ENCODE results near the gene KIF5C. TPM values are rescaled to one million over a fixed set of nuclear protein-coding genes. Genes with fewer than 3 reads are reported as not detected.
A peak's percentile ranks its signal among the peaks of the same experiment; 100 is the strongest.

The KIF5C gene
- total RNA-seq, 1 donor from 2014 or later: 13.3 TPM

- intact Hi-C loops (cut with DNase I): no loop called here
- Histone ChIP-seq H3K36me3 (no peaks in the 10 kb centered on the region), H3K9me3 (no peaks in the 10 kb centered on the region), H3K27me3 (no peaks in the 10 kb centered on the region), H3K4me3 (no peak overlapping the region), H3K27ac (no peak overlapping the region), H3K4me1 (peaks cover 11% of the 10 kb centered on the region)
- no peak for DNase-seq (ENCODE audit: extremely low spot score in 2 of 2)
- TF ChIP-seq POLR2AphosphoS5 (IDR thresholded peaks at IDR 0.05; ENCODE audit: insufficient read depth in 1 of 2, low read depth in 1 of 2): no peak
- no peak for TF ChIP-seq CTCF (IDR thresholded peaks at IDR 0.05)
- no peak for TF ChIP-seq POLR2A (IDR thresholded peaks at IDR 0.05)
These were observed 162.8 kb downstream of the KIF5C start for GRCh38 chr2:149037851-149038250.

GRCh38 chr2:149038442-149039212 lies 163.6 kb downstream of the KIF5C start, which contains the start of gene LYPD6B:
TSS of gene LYPD6B (plus strand) at chr2:149038699. CDS start at chr2:149130949, 92,250 bp downstream.
- Histone ChIP-seq H3K27me3 (no peaks in the 10 kb centered on the region), H3K4me1 (peaks cover 11% of the 10 kb centered on the region), H3K36me3 (no peaks in the 10 kb centered on the region), H3K4me3 (peak within 1 kb of the TSS; percentile 42 to 47), H3K27ac (no peak within 1 kb of the TSS), H3K9me3 (no peaks in the 10 kb centered on the region)
- TF ChIP-seq POLR2A (IDR thresholded peaks at IDR 0.05) (no peak), POLR2AphosphoS5 (IDR thresholded peaks at IDR 0.05; ENCODE audit: insufficient read depth in 1 of 2, low read depth in 1 of 2) (no peak), CTCF (IDR thresholded peaks at IDR 0.05) (no peak)
- intact Hi-C loops (cut with DNase I): no loop called here
- no peak for DNase-seq (ENCODE audit: extremely low spot score in 2 of 2)

- DNase-seq (ENCODE audit: extremely low spot score in 2 of 2): no peak
- no peaks in the 10 kb centered on the region for H3K9me3 ChIP-seq
- H3K27me3 ChIP-seq: no peaks in the 10 kb centered on the region
- intact Hi-C loops (cut with DNase I): no loop called here
- peaks cover 11% of the 10 kb centered on the region for H3K4me1 ChIP-seq
- H3K27ac ChIP-seq: no peak overlapping the region
- H3K4me3 ChIP-seq: peak overlapping the region; percentile 42 to 47
- no peaks in the 10 kb centered on the region for H3K36me3 ChIP-seq
- TF ChIP-seq POLR2AphosphoS5 (IDR thresholded peaks at IDR 0.05; ENCODE audit: insufficient read depth in 1 of 2, low read depth in 1 of 2) (no peak), POLR2A (IDR thresholded peaks at IDR 0.05) (no peak), CTCF (IDR thresholded peaks at IDR 0.05) (no peak)
These were observed 164.2 kb downstream of the KIF5C start for GRCh38 chr2:149039213-149039724.

GRCh38 chr2:149040451-149040850 lies 165.4 kb downstream of the KIF5C start:
- no peak for DNase-seq (ENCODE audit: extremely low spot score in 2 of 2)
- no peak overlapping the region for H3K27ac ChIP-seq
- intact Hi-C loops (cut with DNase I): no loop called here
- no peaks in the 10 kb centered on the region for H3K36me3 ChIP-seq
- H3K9me3 ChIP-seq: no peaks in the 10 kb centered on the region
- no peak overlapping the region for H3K4me3 ChIP-seq
- no peak for TF ChIP-seq POLR2AphosphoS5 (IDR thresholded peaks at IDR 0.05; ENCODE audit: insufficient read depth in 1 of 2, low read depth in 1 of 2)
- TF ChIP-seq POLR2A (IDR thresholded peaks at IDR 0.05): no peak
- peak in 1 of 3 experiments; percentile 12 for TF ChIP-seq CTCF (IDR thresholded peaks at IDR 0.05)
- no peaks in the 10 kb centered on the region for H3K27me3 ChIP-seq
- H3K4me1 ChIP-seq: peaks cover 11% of the 10 kb centered on the region

- Histone ChIP-seq H3K36me3 (no peaks in the 10 kb centered on the region), H3K4me3 (no peak overlapping the region), H3K4me1 (peaks cover 11% of the 10 kb centered on the region), H3K9me3 (no peaks in the 10 kb centered on the region), H3K27me3 (no peaks in the 10 kb centered on the region), H3K27ac (no peak overlapping the region)
- TF ChIP-seq CTCF (IDR thresholded peaks at IDR 0.05) (no peak), POLR2A (IDR thresholded peaks at IDR 0.05) (no peak), POLR2AphosphoS5 (IDR thresholded peaks at IDR 0.05; ENCODE audit: insufficient read depth in 1 of 2, low read depth in 1 of 2) (no peak)
- intact Hi-C loops (cut with DNase I): no loop called here
- DNase-seq (ENCODE audit: extremely low spot score in 2 of 2): no peak
These were observed 166.5 kb downstream of the KIF5C start for GRCh38 chr2:149041482-149041881.
